Mammary epithelial cell (primary cell): ENCODE data around the gene SOCS7.

ENCODE experiments used
- EZH2 ChIP-seq: IDR thresholded peaks from 2 replicates; pipeline ENCODE4 v1.6.1; 2012; ENCODE audit warnings: low read length, inconsistent platforms, borderline replicate concordance
- TF ChIP-seq, protein P1 (sequence below), 2 donors: IDR thresholded peaks in 1 of 2; conservative IDR thresholded peaks in 1 of 2; 2 replicates each; pipeline ENCODE4 v1.5.1; 2011 to 2012; ENCODE audit warnings: inconsistent platforms in 2 of 2, low read length in 2 of 2, mild to moderate bottlenecking in 2 of 2, control low read depth in 1 of 2, low read depth in 1 of 2; ENCODE audit not compliant: insufficient read depth in 1 of 2; ENCODE audit errors: extremely low read depth in 1 of 2

GRCh38 chr17:38322897-38323296 is 28.7 kb upstream of the SOCS7 start:
- TF ChIP-seq, protein P1, sequence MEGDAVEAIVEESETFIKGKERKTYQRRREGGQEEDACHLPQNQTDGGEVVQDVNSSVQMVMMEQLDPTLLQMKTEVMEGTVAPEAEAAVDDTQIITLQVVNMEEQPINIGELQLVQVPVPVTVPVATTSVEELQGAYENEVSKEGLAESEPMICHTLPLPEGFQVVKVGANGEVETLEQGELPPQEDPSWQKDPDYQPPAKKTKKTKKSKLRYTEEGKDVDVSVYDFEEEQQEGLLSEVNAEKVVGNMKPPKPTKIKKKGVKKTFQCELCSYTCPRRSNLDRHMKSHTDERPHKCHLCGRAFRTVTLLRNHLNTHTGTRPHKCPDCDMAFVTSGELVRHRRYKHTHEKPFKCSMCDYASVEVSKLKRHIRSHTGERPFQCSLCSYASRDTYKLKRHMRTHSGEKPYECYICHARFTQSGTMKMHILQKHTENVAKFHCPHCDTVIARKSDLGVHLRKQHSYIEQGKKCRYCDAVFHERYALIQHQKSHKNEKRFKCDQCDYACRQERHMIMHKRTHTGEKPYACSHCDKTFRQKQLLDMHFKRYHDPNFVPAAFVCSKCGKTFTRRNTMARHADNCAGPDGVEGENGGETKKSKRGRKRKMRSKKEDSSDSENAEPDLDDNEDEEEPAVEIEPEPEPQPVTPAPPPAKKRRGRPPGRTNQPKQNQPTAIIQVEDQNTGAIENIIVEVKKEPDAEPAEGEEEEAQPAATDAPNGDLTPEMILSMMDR (conservative IDR thresholded peaks at IDR 0.05 in 1 of 2, IDR thresholded peaks at IDR 0.05 in 1 of 2; ENCODE audit: extremely low read depth in 1 of 2, insufficient read depth in 1 of 2, low read depth in 1 of 2, low read length in 2 of 2), result no peak
- no peak for TF ChIP-seq EZH2
